Measurements from ENCODE around the gene LMAN2.

LMAN2 gene

GRCh38 chr5:177390363-177391300 is 39.2 kb upstream of the LMAN2 start (continued):
- TF ChIP-seq ZNF76 (tag by site-specific recombination; IDR thresholded peaks at IDR 0.05; ENCODE audit: borderline replicate concordance, low read depth) (no peak), ZBTB1 (tag by site-specific recombination; IDR thresholded peaks at IDR 0.05) (no peak), ZNF132 (tag by site-specific recombination; IDR thresholded peaks at IDR 0.05; ENCODE audit: borderline replicate concordance) (no peak), ZNF629 (tag by site-specific recombination; IDR thresholded peaks at IDR 0.05) (peak; percentile 42), REST (tag by site-specific recombination; IDR thresholded peaks at IDR 0.05) (no peak), ZBTB8A (tag by site-specific recombination; IDR thresholded peaks at IDR 0.05) (no peak), ZNF169 (tag by site-specific recombination; IDR thresholded peaks at IDR 0.05) (no peak), SALL2 (tag by site-specific recombination; IDR thresholded peaks at IDR 0.05; ENCODE audit: borderline replicate concordance) (no peak), ZSCAN4 (tag by site-specific recombination; IDR thresholded peaks at IDR 0.05) (no peak), ZBTB44 (tag by site-specific recombination; IDR thresholded peaks at IDR 0.05) (no peak), ATF2 (tag by site-specific recombination; IDR thresholded peaks at IDR 0.05; ENCODE audit: low read depth) (no peak), ZNF140 (tag by site-specific recombination; IDR thresholded peaks at IDR 0.05) (no peak), ZNF23 (tag by site-specific recombination; IDR thresholded peaks at IDR 0.05; ENCODE audit: borderline replicate concordance) (no peak)

GRCh38 chr5:177389241-177390169 is 38.0 kb upstream of the LMAN2 start:
- H3K27ac ChIP-seq (ENCODE audit: extremely low read depth, low read depth, low read length): no peak overlapping the region
- no peaks in the 10 kb centered on the region for H3K36me3 ChIP-seq (ENCODE audit: control insufficient read depth in 2 of 2, insufficient read depth in 1 of 2, low read length in 2 of 2)
- ChIA-PET CTCF (interaction anchor here (0.6 to 6.8 kb wide), 22 partner anchors 11 to 276 kb away, joined by 3 to 97 read pairs (median 4); partner anchors contain the start of genes GRK6, LMAN2 and PFN3), POLR2A (interaction anchor here (0.6 to 4.4 kb wide), 4 partner anchors 10 to 66 kb away, joined by 3 to 20 read pairs (median 3); no protein-coding TSS in a partner anchor)
- no peaks in the 10 kb centered on the region for H3K4me1 ChIP-seq (ENCODE audit: control insufficient read depth, insufficient read depth, low read length)
- H3K9me3 ChIP-seq (ENCODE audit: control insufficient read depth, insufficient read depth, low read depth, low read length): no peaks in the 10 kb centered on the region
- no peak overlapping the region for H3K4me3 ChIP-seq (ENCODE audit: low read depth, low read length)
- TF ChIP-seq ZNF394 (tag by site-specific recombination; IDR thresholded peaks at IDR 0.05; ENCODE audit: borderline replicate concordance) (no peak), ZBTB21 (tag by site-specific recombination; IDR thresholded peaks at IDR 0.05) (no peak), PRDM1 (tag by site-specific recombination; IDR thresholded peaks at IDR 0.05) (peak; percentile 48; the same call in 1 of the 2 replicates), ZNF707 (tag by site-specific recombination; IDR thresholded peaks at IDR 0.05) (no peak), ZNF148 (tag by site-specific recombination; IDR thresholded peaks at IDR 0.05; ENCODE audit: borderline replicate concordance) (no peak)
